A204.1 (cell line): ENCODE results near the gene PCYOX1L.

ENCODE experiments used
- FAIRE-seq: peaks from 2 replicates; lab custom pipeline; 2012; peaks lifted over from hg19 to GRCh38; lab: Jason Lieb, UNC

The PCYOX1L gene

GRCh38 chr5:149408252-149409099 lies 50.6 kb downstream of the PCYOX1L start:
- FAIRE-seq = no peak

DNA sequence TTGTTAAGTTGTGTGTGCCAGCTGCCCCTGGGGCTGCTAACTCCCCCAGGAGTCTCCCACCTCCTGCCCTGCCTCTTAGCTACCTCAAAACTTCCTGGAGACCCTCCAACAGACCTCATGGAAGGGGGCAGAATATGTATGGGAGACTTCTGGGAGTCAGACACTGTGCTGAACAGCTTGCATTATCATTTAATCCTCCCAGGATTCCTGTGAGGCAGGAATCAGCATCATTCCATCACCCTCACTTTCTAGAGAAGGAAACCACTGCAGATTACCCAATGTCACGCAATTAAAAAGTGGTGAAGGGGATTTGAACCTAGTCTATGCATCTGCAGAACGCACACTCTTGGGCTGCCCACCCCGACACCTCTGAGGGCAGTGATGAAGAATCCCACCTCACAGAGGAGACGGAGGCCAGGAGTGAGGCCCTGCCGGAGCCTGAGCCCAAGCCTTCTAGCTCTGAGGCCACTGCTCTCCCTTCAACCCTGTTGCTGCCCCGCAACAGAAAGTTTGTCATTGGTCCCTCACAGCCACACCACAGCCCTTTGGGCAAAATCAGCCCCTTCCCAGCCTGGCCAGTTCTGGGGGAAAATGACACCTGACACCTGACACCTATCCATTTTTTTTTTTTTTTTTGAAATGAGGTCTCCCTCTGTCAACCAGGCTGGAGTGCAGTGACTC lies 51.6 kb downstream of the PCYOX1L start:
- FAIRE-seq = no peak

DNA sequence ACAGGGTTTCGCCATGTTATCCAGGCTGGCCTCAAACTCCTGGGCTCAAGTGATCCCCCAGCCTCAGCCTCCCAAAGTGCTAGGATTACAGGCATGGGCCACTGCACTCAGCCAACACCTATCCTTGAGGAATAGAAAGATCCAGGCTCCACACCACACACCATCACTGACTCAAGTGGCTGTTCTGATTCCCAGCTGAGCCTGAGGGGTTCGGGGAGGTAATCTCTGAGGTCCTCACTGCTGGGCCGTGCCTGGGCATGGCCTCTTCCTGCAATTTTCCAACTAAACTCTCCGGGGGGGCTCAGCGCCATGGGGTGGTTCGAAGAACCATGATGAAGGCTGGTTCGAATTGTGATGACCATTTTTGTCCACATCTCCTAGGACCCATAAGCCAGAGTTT lies 52.2 kb downstream of the PCYOX1L start:
- no peak for FAIRE-seq

- no peak for FAIRE-seq
Measured at GRCh38 chr5:149410721-149411432, 53.0 kb downstream of the PCYOX1L start.

DNA sequence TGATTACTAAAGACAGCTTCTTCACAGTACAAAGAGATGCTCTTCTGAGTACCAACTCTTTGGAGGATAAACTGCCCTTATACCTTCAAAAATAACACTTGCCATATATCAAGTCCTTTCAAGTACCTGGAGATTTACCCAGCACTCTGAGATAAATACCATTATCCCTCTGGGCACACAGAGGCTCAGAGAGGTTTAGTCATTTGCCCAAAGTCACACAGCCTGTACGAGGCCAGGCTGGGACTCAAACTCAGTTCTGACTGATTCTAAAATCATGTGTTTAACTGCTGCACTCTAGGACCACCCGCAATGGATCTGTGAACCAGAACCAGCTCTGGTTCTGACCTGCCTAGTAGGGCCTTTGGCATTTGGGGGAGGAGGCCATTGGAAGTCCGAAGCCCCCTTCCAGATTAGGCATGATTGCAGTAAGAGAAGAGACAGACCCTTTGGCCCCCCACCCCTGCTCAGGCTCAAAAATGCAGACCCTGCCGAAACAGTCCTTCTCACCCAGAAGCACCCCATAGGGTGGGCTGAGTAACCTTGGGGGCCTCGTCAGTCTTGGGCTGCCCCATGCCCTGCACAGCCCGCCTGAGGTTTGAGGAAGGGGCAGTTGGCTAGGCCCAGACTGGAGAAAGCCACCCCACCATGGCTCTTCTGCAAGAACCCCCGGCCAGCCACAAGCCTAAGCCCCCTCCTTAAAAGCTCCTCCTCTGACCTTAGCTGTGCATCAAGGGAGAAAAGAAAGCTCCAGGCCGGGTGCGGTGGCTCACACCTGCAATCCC lies 54.1 kb downstream of the PCYOX1L start:
- FAIRE-seq = no peak

- no peak for FAIRE-seq
Measured at GRCh38 chr5:149412783-149413476, 55.1 kb downstream of the PCYOX1L start.

- FAIRE-seq = no peak
Measured at GRCh38 chr5:149413477-149414210, 55.8 kb downstream of the PCYOX1L start.

GRCh38 chr5:149414405-149415065 lies 56.7 kb downstream of the PCYOX1L start:
- no peak for FAIRE-seq

- no peak for FAIRE-seq
Measured at GRCh38 chr5:149415066-149415967, 57.5 kb downstream of the PCYOX1L start.

GRCh38 chr5:149416987-149417710 lies 59.3 kb downstream of the PCYOX1L start:
- no peak for FAIRE-seq

DNA sequence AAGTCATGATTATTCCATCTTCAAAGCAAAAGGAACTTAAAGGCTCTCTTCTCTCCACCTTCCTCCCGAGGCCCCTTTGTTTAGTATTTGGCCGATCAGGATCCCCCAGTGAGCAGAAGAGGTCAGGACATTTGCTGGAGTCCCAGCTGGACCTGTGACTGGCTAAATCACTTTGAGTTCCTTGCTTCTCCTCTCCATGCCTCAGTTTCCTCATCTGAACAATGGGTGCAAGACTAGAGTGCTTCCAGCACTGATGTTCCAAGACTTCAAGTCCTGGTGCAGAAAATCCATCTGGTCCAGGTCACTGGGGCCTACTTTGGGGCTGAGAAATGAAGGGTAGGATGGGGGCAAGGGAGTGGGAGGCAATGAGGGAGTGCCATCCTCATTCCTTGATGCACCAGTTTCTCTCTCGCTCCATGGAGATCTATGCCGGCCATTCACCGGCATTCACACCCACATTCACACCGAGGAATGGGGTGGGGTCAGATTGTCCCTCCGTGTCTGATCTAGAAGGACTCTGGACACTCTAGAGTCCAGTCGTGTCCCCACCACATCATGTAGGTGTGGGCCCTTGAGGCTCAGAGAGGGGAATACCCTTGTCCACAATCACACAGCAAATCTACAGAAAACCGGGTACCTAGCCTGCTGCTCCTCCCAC lies 60.0 kb downstream of the PCYOX1L start:
- FAIRE-seq = no peak

GRCh38 chr5:149418910-149419531 lies 61.2 kb downstream of the PCYOX1L start:
- FAIRE-seq = no peak
